NCI-H1930 (cell line): Measurements from ENCODE around the gene RBFA.
"Not testable (repeated sequence)": the region's sequence is repeated elsewhere in the genome, so short reads cannot be mapped to it uniquely, and the experiment has no call there.

Experiments
- DNase-seq, 2 experiments: peaks; one replicate each; lab custom pipeline; 2025; lab: John Stamatoyannopoulos, UW

Gene RBFA, protein sequence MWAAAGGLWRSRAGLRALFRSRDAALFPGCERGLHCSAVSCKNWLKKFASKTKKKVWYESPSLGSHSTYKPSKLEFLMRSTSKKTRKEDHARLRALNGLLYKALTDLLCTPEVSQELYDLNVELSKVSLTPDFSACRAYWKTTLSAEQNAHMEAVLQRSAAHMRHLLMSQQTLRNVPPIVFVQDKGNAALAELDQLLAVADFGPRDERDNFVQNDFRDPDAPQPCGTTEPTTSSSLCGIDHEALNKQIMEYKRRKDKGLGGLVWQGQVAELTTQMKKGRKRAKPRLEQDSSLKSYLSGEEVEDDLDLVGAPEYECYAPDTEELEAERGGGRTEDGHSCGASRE

DNA sequence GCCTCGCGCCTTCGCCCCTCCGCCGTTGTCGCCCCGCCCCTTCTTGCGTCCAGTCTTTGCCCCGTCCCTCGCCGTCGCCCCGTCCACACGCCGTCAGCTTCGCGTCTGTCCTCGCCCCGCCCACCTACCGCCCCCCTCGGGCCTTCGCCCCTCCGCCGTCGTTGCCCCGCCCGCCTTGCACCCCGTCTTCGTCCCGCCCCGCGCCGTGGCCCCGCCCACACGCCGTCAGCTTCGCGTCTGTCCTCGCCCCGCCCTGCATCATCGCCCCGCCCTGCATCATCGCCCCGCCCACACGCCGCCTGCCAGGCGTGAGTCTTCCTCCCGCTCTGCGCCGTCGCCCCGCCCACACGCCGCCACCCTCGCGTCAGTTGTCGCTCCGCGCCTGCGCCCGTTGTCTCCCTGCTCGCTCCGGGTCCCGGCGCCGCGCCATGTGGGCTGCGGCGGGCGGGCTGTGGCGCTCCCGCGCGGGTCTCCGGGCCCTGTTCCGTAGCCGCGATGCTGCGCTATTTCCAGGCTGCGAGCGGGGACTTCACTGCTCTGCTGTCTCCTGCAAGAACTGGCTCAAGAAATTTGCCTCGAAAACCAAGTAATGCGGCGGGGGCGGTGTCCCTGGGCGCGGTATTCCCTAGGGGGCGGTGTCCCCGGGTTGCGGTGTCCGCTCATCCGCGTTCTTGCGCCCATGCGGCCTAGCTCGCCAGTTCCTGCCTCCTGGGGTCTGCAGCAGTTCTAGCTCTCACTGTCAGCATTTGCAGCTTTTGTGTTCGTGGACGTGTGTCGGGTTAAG, at the start of gene RBFA:
Gene RBFA (plus strand): TSS at position 367 of the 784 bp plus-strand sequence. CDS start 62 bp downstream, at position 429.
- peak; percentile 98 to 99 for DNase-seq

DNA sequence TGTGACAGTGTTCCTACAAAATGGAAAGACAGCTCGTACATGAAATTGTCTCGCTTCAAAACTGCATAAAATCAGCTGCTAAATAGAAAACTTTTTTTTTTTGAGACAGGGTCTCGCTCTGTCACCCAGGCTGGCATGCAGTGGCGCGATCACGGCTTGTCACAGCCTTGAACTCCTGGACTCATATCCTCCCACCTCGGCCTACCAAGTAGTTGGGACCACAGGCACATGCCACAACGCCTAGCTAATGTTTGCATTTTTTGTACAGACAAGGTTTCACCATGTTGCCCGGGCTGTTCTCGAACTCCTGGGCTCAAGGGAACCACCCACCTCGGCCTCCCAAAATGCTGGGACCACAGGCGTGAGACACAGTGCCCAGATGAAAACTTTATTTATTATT, 49.1 kb upstream of the RBFA start:
- no peak for DNase-seq

DNA sequence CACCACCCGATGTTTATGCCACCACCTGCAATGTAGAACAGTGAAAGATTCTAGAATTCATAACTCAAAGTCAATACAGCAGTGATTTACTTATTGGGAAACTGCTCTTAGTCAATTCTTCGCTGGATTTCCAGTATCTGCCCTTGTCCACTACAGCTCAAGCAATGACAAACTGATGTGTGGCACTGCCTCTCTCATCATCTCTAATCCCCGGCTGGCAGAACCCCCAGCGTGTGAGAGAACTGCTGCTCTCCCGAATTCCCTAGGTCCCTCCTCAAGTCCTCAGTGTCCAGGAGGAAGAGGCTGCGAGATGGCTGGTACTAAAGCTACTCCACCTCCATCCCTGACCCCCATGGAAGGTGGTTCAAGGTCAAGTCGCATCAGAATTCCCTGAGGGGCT, 47.5 kb upstream of the RBFA start:
- no peak for DNase-seq

DNA sequence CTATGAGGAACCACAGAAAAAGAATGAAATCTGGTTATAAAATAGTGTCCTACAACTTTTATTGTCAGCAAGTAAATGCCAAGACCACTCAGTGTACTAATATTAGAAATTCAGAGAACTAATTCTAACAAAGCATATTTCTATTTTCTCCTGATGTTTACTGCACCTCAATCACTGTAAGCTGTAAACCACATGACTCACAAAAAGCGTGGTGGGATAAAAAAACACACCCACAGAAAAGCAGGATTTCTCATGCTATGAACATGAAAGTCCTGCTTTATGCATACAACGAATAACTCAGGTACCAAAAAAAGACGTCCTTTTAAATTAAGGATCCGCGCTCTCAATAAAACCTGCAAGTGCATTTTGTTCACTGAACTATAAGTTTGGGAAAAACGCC, 46.7 kb upstream of the RBFA start:
- no peak for DNase-seq

DNA sequence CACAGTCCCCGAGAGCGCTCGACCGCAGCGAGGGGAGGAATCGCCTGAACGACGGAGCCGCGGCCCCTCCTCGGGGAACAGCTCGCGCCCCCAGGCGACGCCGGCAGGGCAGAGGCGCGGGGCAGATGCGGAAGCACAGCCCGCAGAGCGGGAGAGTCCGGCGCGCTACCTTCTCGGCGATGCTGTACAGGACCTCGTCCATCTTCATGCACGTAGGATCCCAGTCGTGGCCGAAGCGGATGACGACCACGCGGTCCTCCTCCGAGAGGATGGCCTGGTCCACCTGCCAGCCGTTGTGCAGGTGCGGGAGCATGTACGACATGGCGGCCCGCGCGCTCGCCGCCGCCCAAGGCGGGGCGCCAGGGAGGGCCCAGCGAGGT, 46.2 kb upstream of the RBFA start:
- DNase-seq, result peak in 1 of 2 experiments; percentile 61

DNA sequence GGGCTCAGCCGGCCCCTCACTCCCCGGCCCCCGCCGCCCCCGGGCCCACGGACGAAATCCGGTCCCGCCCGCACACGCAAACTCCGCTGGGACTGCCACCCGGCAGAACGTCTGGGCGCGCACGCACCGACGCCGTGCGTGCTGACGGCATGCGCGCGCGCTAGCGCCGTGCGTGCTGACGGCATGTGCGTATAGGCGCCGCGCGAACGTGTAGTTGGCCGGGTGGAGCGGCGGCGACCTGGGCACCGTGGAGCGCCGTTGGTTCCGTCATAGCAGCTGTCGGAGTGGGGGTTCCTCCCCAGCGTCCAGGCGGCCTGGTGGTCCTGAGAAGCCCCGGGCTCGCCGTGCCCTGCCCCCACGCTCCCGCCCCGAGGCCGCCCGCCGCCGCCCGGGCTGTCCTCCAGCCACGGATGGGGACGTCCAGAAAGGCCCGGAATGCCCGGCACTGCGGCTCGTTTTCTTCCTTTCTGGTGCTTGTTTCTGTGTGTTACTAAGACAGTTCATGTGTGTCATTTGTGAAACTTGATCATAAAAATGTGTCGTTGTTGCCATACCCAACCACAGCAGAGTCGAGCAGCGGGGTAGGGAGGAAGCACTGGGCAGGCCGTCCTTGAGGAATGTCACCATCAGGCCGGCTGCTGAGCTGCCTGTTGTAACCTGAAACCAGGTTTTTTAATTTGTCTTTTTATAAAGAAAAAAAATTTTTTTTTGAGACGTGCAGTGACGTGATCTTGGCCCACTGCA, 45.6 kb upstream of the RBFA start, which contains the start of gene TXNL4A:
Gene TXNL4A (minus strand): TSS at position 113 of the 744 bp plus-strand sequence. CDS start 171 bp downstream, outside the sequence.
- DNase-seq, result peak; percentile 82 to 88

DNA sequence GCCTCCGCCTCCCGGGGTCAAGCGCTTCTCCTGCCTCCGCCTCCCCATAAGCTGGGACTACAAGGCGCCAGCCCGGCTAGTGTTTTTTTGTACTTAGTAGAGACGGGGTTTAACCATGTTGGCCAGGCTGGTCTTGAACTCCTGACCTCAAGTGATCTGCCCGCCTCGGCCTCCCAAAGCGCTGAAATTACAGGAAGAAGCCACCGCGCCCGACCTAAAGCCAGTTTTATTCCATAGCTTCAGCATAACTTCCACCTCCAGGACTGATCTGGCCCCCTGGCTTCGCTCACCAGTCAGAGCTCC, 45.1 kb upstream of the RBFA start:
- DNase-seq, result no peak

DNA sequence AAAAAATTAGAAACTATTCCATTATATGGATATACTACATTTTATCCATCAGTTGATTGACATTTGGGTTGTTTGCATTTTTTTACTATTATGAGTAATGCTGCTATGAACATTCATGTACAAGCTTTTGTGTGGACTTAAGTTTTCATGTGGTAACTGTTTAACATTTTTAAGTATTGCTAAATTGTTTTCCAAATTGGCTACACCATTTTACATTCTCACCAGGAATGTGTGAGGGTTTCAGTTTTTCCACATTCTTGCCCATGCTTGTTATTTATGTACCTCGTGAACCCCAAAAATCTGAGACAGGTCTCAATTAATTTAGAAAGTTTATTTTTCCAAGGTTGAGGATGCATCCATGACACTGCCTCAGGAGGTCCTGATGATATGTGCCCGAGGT, 42.7 kb upstream of the RBFA start:
- DNase-seq, result no peak

DNA sequence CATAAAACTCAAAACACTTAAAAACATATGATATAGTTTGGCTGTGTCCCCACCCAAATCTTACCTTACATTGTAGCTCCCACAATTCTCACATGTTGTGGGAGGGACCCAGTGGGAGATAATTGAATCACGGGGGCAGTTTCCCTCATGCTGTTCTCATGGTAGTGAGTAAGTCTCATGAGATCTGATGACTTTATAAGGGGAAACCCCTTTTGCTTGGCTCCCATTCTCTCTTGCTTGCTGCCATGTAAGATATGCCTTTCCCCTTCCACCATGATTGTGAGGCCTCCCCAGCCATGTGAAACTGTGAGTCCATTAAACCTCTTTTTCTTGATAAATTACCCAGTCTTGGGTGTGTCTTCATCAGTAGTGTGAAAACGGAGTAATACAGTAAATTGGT, 34.5 kb upstream of the RBFA start:
- not testable (repeated sequence) for DNase-seq

DNA sequence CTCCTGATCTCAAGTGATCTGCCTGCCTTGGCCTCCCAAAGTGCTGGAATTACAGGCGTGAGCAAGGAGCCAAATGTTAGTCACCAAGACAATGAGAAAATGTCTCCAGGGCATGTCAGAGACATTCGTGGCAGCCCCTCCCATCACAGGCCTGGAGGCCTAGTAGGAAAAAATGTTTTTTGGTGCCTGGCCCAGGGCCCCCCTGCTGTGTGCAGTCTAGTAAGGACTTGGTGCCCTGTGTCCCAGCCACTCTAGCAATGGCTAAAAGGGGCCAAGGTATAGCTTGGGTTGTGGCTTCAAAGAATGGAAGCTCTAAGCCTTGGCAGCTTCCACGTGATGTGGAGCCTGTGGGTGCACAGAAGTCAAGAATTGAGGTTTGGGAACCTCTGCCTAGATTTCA, 33.4 kb upstream of the RBFA start:
- no peak for DNase-seq

DNA sequence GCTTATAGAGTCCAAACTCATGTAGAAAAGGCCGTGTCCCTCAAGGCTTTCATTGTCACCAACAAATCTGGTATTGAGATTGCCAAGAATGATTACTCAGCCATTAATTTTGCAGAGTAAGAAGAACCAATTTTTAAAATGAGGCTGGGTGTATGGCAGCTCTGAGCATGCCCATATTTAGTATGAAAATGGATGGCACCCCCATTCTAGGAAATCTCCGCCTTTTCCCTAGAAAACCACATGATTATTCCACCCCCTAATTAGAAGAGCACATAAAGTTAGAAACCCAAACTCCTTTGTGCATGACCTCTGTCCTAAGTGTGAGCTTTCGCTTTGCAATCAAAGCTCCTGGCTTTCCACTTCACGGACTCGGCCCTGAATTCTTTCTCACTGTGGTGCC, 31.8 kb upstream of the RBFA start:
- no peak for DNase-seq

DNA sequence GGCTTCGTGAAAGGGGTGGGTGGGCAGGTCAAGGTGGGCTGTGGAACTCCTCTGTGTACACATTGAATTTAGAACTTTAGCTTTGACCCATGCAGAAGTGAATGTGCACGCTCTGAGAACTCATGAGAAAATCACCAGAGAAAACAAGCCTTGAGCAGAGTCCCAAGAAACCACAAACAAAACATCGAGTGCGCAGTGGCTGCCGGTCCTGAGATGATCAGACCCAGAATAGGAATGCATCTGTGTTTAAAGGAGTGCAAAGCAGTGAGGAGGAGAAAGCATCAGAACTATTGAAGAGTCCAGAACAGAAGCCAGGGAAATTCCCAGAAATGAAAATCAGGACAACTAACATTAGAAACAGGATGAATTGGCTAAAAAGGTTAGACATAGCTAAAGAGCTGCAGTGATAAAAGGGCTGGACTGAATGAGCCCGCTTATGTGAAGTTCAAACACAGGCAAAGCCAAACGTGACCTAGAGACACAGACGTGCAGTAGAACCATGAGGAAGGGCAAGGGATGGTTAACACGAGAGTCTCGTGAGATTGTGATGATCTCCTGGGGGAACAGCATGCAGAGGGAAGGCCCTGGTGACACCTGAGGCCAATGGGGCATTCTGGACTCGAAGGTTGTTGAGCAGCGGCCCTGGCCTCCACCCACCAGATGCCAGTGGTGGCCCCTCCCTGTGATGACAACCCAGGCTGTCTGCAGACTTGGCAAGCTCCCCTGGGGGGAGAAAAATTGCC, 29.5 kb upstream of the RBFA start:
- DNase-seq, result no peak

DNA sequence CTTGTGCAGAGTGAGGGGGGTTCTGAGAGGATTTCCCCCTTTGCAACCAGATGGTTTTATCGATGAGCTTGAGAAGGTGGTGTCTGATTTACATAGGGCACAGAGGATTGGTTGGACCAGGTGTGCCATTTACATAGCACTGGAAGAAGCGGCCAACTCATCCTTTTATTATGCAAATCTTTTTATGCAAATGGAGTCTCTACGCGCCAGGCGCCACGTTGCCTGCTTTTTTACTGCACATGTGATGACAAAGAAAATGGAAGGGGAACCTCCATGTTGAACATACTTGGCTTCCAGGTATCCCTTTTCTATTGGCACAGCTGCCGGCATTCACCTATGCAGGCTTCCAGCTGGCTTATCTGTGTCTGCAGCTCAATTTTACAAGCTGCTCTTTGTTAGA, 27.5 kb upstream of the RBFA start:
- no peak for DNase-seq

DNA sequence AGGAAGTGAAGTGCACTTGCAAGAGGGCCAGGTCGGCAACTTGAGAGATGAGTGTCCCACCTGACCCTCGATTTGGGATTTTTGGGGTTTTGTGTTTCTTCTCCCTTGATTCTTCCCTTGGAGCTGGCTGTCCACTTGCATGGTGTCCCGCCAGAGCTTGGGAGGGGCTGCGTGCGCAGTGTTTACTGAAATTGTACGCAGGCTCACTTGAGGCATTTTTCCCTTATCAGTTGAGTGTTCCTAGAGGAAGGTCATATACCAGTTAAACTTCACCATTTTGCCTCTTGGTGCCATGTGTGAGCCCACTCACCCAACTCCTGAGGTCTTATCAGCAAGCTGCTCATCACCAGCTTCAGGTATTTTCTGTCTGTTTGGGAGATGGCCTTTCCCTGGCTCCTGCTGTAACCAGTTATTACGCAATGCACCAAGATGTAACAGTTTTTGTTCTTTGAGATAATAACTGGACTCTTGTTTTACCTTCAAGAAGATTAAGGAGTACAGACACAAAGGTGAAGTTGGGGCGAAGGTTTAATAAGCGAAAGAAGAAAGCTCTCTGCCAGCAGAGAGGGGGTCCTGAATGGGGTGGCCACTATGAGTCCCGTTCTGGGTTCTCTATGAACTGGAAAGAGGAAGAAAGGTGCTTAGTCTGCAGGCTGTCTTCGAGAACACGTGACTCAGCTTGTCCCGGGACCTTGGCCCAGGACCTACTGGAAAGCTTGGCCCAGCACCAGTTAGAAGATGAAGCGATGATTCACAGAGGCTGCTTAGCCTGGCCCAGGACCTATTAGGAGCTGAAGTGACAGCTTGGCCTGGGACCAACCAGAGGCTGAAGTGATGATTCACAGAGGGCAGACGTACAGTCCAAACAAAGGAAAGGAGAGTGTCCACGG, 24.3 kb upstream of the RBFA start:
- no peak for DNase-seq

DNA sequence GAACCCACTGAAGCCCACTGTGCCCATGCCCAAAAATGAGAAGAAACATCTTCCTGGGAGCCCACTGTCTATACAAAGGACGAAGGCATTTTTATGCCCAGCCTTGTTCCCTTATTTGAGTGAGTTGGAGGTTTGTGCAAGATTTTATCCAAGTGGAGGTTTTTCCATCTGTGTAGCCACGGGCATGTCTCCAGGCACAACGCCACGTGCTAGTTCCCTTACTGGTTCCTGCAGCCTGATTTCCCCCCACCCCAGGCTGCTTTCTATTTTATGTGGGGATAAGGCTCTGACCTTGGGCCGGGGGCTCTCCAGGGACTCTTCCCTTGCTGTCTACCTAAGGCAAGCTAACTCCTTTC, 23.7 kb upstream of the RBFA start:
- no peak for DNase-seq

DNA sequence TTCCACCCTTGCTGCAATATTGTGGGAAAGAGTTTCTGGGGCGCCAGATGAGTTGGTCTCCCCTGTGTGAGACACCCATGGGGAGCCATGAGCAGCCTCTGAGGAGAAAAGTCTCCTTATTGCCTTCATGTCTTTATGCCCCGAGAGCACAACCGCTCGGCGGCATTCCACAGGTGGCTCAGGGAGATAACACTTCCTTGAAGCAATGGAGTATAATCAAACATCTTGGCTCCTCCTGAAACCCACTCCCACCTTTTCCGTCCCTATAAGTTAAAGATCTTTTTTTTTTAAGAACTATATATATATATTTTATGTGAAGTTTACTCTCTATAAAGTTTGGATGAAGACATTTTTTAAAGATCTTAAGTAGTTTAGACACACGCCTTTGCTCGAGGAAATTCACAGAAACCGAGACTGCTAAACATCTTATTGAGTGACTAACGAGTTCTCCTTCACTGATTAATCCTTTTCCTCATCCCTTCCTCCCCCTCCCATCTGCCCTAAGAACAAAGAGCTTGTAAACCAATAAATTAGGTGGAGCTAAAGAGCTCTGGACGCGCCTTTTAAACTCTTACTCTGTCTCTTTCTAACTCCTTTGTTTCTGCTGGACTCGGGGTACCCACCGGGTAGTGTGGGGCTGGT, 22.6 kb upstream of the RBFA start:
- DNase-seq, result not testable (repeated sequence)

DNA sequence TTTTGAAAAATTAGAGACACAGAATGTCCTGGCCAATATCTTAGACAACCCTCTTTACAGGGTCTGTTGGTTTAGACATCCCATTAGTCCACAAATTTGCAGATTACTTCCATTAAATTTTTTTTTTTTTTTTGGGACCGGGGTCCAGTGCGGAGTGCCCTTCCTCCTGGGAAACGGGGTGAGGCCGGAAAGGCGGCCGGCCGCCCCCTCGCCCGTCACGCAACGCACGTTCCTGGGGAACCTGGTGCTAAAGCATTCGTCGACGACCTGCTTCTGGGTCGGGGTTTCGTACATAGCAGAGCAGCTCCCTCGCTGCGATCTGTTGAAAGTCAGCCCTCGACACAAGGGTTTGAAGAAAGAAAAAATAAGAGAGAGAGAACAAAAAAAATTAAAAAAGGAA, 21.5 kb upstream of the RBFA start:
- DNase-seq, result no peak

DNA sequence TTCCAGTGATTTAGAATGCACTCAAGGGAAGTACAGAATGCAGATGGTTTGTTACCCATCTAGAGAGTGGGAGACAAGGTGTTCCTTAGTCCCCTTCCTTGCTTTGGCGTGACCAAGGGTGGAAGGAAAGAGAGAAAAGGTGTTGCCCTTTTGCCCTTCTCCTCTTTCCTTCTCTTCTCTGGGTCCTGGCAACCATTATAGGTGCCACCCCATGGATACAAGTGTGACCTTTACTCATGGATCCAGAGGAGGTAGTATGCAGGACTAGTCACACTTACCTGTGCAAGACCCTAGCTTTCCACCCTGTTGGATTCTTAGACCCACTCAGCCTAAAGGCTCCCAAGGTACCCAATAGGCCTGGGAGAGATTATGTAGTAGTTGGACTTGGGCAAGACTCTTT, 11.6 kb upstream of the RBFA start:
- DNase-seq, result peak in 1 of 2 experiments; percentile 60

DNA sequence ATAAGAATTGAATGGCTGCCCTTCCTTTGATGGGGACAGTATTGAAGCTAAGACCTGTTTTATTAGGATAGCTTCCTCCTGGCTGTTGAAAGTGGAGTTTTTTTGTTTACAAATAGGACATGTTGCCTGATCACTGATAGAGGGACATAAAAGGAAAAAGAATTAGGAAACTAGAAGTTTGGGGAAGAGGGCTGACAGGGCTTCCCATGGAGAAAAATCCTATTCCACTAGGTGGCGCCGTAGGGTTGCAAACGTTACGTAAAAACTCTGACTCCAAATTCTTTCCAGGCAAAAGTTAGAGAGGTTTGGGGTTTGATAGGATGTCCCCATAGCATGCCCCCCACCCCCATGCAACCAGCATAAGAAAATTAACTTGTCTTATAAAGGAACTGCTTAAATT, 11.1 kb upstream of the RBFA start:
- no peak for DNase-seq

DNA sequence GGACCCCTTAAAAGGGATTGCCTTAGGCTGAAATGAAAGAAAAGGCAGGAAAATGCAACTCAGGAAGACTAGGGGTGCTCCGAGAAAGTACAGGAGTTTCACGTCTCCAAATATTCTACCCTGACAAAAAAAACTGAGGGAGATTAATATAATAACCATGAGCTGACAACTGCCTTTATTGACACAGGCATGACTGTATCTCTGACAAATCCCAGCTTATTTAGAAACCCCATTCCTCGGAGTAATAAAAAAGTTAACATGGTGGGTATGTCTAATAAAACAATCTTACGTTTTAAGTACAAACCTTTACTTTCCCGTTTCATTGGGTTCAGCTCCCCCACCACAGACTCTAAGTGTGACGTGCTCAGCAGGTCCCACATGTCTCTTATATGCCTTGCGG, 7.9 kb upstream of the RBFA start:
- no peak for DNase-seq

DNA sequence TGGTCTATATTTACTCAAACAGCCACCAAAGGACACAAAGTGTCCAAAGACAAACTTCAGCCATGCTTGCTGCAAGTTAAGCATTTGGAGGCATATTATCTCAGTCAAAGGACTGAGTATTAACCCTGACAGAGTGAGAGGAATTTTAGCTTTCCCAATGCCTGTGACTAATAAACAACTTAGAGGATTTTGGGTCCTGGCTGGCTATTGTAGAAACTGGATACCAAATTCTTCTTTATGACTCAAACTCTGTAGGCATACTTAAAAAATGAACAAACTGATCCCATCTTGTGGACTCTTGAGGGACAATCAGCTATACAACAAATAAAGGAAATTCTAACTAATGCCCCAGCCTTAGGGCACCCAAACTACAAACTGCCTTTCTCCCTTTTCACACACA, 6.5 kb upstream of the RBFA start:
- not testable (repeated sequence) for DNase-seq
